ENCODE results near the gene ARMH3. TPM values are rescaled to one million over a fixed set of nuclear protein-coding genes. Genes with fewer than 3 reads are reported as not detected.

ARMH3 gene
- total RNA-seq, 2 donors from 2014 or later, result 28.6 to 37.3 TPM

DNA sequence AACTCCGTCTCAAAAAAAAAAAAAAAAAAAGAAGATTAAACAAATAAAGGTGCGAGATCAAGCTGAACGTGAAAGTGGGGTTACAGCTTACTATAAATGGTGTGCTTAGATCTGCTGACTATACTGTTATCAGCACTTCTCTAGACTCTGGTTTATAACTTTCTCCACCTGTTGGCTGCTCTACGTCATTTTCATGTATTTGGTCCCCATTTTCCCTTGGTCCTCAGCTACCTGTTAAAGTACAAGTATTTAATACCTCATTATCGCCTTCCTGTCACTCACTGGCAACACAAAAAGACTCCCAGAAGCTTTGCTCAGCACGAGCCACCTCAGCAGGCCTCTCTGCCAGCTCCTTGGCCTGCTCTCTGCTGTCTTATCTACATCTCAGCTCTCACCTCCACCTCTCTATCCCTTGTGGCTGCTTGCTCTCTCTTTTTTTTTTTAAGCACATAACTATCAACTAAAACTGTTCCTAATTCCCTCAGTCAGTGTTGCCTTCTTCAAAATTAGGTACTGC lies 95.0 kb downstream of the ARMH3 start:
- no peak for DNase-seq
- no peak for ATAC-seq
- intact Hi-C loops (cut with DNase I, micrococcal nuclease), result no loop called here

DNA sequence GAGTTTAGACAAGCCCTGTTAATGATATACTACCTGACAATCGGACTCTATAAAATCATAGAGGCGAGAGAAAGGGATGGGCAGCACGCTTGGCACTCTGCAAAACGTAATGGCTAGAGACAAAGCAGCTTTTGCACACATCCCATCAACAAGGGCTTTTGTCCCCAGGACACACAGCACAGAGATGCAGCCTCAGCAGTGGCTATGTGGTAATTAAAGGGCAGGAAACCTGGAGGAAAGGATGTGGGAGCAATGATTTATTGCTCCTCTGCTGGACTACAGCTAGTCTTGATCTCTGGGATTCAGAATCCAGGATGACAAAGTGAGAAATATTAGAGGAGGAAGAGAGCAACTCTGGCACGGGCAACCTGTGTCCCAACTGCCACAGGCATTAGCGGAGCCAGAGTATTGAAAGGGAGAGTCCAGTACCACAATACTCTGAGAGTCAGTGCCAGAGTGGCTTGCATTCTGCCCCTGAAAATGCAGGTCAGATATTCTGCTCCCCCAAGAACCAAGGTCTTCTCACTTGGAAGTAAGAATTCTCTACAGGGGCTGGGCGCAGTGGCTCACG lies 96.5 kb downstream of the ARMH3 start:
- intact Hi-C loops (cut with DNase I, micrococcal nuclease), result no loop called here
- no peak for ATAC-seq

DNA sequence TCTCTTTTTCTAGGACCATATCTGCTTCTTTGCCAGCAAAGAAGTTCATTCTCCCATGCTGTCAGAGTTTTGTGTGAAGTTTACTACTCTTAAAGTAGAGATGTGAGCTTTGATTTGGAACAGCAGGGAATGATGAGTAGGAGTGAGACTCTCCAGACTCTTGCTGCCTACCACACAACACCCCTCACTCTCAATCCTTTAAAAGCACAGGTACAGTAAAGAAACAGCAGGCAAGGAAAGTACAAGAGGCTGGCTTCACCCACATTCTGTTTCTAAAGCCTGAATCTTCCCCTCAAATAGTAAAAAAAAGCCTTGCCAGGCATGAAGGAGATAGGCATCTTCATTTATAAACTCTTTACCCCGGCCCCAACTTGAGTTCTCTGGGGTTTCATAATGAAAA lies 97.3 kb downstream of the ARMH3 start:
- DNase-seq, result no peak
- intact Hi-C loops (cut with DNase I, micrococcal nuclease), result no loop called here
- no peak for ATAC-seq

More for the DNA sequence above, 96.5 kb downstream of the ARMH3 start:
- no peak for DNase-seq

DNA sequence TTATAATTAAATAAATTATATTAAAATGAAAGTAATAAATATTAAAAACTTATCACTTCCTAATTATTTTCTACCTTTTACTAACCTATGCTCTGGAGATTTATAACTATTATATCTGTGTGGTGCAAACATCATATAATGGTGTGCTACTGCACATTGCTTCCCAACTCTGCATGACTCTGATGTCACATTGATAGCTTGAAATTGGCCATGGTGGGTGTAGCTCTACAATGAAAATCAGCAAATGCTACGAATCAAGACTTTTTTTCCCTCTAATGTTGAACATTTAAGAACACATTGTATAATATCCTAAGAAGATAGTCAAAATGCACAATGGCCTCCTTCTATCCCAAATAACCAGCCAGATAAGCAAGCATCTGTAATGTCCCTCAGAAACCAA lies 99.1 kb downstream of the ARMH3 start:
- DNase-seq (no peak), ATAC-seq (no peak)
- intact Hi-C loops (cut with DNase I, micrococcal nuclease), result no loop called here

DNA sequence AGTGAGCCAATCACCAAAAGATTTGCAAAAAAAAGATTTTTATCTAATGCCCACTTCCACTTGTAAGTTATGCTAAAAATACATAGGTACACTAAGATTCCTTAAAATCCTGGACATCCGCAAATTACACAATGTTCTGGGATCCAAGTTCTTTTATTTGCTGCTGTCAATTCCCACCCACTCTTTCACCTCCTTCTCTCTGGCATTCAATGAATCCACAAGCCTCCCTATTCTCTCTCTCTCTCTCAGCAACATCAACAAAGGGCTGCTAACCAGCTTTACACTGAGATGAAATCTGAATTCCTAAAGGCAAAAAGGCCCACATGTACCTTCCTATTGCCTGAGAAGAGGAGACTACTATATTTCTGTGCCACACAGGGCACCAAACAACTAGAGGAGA lies 99.9 kb downstream of the ARMH3 start:
- DNase-seq (no peak), ATAC-seq (no peak)
- intact Hi-C loops (cut with DNase I, micrococcal nuclease), result no loop called here

DNA sequence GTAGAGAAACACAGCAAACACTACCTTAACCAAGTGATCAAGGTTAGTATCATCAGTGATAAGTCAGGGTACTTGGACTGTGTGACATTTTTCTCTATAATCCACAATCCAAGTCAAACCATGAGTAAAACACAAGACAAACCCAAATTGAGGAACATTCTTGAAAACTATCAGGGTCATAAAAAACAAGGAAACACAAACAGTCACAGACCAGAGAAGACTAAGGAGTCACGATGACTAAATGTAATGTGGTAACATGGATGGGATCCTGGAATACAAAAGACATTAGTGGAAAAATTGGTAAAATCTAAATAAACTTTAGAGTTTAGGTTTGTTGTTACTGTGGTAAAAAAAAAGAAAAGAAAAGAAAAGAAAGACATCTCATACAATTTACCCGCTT lies 103.8 kb downstream of the ARMH3 start:
- DNase-seq, result no peak
- no peak for ATAC-seq
- intact Hi-C loops (cut with DNase I, micrococcal nuclease), result no loop called here

DNA sequence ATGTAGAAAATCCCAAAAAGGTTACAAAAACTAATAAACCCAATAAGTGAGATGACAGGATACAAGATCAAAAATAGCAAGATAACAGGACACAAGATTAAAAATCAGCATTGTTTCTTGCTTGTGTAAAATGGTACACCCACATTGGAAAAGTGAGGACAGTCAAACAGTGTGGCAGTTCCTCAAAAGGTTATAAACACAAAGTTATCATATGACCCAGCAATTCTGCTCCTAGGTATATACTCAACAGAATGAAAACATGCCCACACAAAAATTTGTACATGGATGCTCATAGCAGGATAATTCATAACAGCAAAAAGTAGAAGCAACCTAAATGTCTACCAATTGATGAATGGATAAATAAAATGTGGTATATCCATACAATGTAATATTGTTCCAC lies 105.8 kb downstream of the ARMH3 start:
- intact Hi-C loops (cut with DNase I, micrococcal nuclease), result no loop called here
- no peak for ATAC-seq
- DNase-seq, result no peak

DNA sequence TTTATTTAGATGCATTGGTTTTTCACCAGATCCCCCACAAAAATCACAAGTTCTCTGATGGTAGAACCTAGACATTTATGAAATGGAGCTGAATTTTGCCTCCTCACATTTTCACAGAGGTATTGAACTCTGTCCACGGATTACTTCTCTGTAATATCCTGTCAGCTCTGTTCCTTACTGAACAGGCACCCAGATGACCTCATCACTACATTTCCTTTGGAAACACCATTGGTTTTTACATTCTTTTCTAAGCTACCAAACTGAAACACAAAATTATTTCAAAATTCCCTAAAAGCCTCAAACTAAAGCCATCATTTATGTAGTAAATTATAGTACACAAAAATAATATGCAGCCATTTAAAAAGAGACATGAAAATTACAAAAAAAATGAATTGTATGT lies 114.1 kb downstream of the ARMH3 start:
- ATAC-seq (no peak), DNase-seq (no peak)
- intact Hi-C loops (cut with DNase I, micrococcal nuclease), result no loop called here

DNA sequence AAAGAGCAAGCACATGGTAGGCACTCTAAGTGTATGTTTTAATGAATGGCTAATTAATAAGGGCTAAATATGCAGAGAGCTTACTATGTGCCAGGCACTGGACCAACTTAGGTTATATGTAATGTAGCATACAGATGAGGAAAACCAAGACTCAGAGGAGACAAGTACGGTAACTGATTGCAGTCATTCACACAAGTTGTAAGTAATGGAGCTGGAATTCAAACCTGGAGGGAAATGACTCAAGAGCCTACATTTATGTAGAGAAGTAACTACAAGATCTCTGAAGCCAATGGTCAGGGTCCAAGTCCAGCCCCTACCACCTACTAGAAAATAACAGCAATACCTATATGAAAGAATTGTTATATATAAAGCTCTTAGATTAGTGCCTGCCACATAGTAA lies 115.1 kb downstream of the ARMH3 start:
- intact Hi-C loops (cut with DNase I, micrococcal nuclease), result no loop called here
- ATAC-seq, result no peak
- DNase-seq, result no peak

DNA sequence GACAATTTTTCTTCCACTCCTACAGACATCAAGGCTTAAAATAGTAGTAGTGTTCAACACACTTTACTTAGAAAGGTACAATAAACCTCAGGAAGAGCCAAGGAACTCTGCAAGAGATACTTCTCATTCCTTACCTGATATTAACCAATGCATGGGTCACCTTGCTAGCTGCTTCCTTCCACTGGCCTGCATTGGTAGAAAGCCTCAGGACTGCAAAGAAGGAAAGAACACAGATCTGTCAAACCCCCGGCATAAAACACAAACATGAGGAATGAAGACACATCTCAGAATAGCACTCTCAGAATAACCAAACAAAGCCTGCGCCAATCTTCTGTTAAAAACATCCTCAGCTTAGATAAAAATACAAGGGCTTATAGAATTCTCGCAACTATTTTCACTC lies 116.2 kb downstream of the ARMH3 start:
- intact Hi-C loops (cut with DNase I, micrococcal nuclease), result no loop called here
- no peak for ATAC-seq

DNA sequence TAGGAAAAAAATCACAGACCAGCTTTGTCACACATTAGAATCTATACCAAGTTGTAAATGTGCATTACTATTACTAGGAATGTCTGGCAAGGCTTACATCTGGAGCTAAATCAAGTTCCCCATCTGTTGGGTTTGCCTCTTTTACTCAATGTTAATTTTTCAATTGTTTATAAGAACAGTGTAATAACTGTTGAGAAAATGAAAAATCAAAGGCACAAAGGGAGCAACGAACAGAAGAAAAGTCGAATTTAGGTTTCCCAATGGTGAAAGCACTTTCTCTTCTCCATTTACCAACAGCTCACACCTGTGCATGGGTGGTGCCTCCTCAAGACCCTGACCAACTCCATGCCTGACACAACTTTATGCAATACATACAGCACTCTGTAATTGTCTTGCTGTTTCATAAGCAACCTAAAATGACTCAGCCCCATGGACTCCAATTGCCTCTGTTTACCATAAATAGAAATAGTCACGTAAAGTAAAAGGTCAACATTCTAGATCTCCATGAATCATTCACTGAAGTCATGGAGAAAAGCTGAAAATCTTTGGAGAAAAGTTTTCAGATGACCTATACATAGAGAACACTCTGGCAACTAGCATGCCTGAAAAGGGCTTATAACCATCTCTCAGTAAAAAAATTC lies 116.8 kb downstream of the ARMH3 start:
- intact Hi-C loops (cut with DNase I, micrococcal nuclease), result no loop called here
- DNase-seq (no peak), ATAC-seq (no peak)

More for the DNA sequence above, 116.2 kb downstream of the ARMH3 start:
- DNase-seq, result no peak

DNA sequence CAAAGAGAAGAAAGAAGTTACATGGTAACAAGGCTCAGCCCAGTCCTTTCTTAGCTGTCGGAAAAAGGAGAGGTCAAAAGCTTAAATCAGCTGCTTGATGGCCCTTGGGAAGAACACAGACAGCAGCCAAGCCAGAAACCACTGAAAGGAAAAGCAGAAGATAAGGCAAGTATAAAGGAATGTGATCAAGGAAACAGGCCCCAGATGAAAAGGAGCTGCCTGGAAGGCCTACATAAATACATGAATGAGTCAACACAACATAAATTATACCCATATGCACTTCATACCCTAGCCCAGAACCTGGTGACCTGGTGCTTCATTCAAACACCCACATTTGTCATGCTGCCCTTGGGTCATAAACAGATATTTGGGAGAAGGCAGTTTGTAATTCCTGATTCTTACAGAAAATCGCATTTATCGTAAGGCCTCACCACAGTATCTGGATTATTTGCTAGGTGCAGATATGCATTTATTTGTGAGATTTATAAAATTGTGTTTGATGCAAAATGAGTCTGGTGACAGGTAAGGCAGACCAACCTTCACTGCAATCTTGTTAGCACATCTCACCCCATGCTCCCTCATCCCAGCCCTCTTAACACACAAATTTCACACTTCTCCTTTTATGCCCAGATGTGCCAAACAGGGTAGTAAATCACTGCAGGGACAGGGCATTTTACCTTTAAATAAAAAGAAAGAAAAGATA lies 117.5 kb downstream of the ARMH3 start:
- DNase-seq (no peak), ATAC-seq (peak; percentile 39)
- intact Hi-C loops (cut with DNase I, micrococcal nuclease), result no loop called here

DNA sequence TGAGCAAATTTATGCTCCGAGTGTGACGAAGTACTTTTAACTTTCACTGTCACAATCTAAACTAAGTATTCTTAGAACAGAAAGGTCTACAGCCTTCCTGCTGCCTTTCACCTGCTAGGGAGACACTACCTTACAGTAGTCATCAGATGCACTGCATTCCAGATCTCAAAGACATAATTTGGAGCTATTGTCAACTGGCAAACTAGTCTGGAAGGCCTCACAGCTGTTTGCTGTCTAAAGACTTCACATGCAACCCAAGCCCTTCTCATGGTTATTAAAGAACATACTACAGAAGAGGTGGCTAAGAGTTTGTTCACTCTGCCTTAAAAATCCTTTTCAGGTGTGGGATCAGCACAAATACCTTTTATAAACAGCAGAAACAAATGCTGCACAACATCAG lies 120.5 kb downstream of the ARMH3 start:
- intact Hi-C loops (cut with DNase I, micrococcal nuclease), result no loop called here
- ATAC-seq (no peak), DNase-seq (no peak)

DNA sequence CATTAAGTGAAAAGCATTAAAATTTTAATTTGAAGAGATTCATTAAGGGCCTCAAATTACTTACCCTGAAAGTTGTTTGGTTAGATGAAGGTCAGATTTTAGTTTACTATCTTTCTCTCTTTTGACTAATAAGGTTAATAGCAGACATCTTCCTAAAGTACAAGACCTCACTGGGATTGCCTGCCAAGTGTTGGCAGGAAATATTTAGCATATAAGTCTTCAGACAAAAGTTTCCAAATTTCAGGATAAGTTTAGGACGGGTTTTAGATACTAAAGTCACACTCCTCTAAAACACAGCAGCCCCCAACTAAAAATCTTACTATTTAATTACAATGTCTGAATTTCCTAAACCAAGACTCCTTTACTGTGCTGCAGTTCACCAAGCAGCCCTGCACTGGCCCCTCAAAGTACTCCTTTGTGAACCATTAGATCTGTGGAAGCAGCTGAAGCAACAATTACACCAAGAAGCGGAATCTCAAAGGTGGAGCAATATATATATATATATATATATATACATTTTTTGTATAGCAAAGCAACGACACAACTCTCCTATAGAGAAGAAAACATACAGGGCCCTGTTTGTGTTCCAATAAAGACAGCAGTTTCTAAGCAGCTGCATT lies 121.2 kb downstream of the ARMH3 start:
- intact Hi-C loops (cut with DNase I, micrococcal nuclease), result no loop called here
- ATAC-seq, result no peak

DNA sequence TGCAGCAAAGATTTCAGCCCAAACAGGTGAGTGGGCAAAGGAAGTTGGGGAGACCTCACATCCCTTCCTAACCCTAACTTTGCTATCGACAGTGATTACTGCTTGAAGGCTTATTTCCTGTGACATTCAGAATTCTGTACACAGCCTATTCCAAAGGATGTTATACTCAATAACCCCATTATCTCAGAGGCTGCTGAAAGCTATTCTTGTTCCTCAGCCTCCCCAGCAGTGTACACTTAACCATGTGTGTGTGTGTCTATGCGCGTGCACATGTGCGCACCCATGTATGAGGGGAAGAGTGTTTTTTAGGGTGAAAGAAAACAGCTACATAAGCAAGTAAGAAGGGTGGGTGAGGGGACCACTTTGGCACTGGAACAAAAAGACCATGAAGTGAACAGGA lies 122.0 kb downstream of the ARMH3 start:
- intact Hi-C loops (cut with DNase I, micrococcal nuclease), result no loop called here
- ATAC-seq, result no peak

More for the DNA sequence above, 121.2 kb downstream of the ARMH3 start:
- no peak for DNase-seq

DNA sequence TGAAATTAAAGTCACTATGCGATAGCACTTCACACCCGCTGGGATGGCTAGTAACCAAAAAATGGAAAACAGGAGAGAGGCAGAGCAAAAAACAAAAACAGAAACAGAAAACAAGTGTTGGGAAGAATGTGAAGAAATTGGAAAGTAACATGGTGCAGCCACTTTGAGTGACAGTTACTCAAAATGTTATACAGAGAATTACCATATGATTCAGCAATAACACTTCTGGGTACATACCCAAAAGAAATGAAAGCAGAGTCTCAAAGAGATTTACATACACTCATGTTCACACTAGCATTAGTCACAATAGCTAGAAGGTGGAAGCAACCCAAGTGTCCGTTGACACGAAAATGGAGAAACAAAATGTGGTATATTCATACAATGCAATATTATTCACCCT lies 123.8 kb downstream of the ARMH3 start:
- intact Hi-C loops (cut with DNase I, micrococcal nuclease), result no loop called here
- DNase-seq (no peak), ATAC-seq (no peak)

More for the DNA sequence above, 122.0 kb downstream of the ARMH3 start:
- DNase-seq, result no peak

DNA sequence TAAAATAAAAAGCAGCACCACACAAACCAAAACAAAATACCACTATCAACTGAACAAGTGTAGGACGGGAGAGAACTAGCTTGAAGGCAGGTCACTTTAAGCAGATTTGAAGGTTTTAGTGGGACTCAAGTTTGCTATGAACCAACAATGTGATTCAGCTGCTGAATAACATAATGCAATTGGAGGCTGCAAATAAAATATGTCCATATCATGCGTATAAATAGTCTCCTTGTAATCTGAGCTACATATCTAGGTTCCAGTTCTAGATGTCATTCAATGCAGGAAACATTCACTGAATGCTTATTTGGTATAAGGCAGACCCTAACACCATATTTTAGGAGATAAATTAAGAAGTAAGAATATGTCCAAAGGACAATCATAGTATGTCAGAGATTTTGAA lies 130.9 kb downstream of the ARMH3 start:
- intact Hi-C loops (cut with DNase I, micrococcal nuclease), result no loop called here
- ATAC-seq (no peak), DNase-seq (no peak)

DNA sequence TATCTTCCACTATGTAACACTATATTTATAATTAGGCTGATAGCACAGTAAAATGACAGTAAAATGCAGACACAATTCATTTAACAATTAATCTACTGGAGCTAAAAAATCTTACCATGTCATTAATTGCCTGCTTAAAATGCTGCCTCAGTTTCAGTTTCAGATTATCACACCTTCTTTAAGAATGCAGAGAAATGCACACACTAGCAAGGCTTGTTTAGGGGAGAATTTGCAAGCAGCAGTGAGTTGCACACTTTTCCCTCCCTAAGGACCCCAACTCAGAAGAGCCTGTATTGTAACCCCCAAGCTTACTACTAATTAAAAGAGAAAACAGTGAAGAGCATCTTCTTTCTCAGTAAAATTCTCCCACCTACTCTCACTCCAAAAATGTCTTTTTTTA lies 132.7 kb downstream of the ARMH3 start:
- DNase-seq (no peak), ATAC-seq (no peak)
- intact Hi-C loops (cut with DNase I, micrococcal nuclease), result no loop called here

DNA sequence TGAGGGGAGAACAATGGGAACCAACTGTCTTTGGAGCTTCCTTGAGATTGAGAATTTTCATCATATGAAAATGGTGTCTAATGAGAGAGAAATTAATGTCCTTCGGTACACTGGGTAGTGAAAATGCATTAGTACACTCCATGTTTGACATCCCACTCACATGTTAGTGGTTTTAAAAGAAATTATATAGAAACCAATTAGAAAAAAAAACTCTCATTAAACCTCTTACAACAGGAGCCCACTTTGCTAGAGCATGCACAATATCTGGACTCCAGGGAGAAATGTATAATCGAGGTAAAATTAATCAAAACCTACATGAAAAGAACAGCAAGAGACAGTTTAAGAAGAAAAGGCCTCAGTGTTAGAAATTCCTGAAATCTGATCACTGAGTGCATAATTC lies 133.1 kb downstream of the ARMH3 start:
- ATAC-seq (no peak), DNase-seq (no peak)
- intact Hi-C loops (cut with DNase I, micrococcal nuclease), result no loop called here

DNA sequence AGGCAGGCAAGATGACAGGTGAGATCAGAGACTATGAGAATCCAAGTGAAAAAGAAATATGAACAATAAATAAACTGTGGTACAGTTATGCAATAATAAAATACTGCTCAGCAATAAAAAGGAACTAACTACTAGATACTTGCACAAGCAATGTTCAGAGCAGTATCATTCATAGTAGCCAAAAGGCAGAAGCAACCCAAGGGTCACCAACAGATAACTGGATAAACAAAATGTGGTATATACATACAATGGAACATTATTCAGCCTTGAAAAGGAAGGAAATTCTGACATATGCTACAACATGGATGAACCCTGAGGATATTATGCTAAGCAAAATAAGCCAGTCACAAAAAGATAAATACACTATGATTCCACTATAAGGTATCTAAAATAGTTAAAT lies 135.4 kb downstream of the ARMH3 start:
- intact Hi-C loops (cut with DNase I, micrococcal nuclease), result no loop called here
- no peak for ATAC-seq
- no peak for DNase-seq

All from left colon (tissue), 2 donors.